CD4-positive, alpha-beta T cell treated with Interleukin-21 for 1 hour (primary cell): ENCODE measurements around the gene ERLIN1.

Experiments
- DNase-seq: peaks from one replicate; pipeline ENCODE4 v3.0.0-alpha.2; 2020

Gene ERLIN1

GRCh38 chr10:100168313-100168643 is 17.6 kb downstream of the ERLIN1 start:
- no peak for DNase-seq

DNA sequence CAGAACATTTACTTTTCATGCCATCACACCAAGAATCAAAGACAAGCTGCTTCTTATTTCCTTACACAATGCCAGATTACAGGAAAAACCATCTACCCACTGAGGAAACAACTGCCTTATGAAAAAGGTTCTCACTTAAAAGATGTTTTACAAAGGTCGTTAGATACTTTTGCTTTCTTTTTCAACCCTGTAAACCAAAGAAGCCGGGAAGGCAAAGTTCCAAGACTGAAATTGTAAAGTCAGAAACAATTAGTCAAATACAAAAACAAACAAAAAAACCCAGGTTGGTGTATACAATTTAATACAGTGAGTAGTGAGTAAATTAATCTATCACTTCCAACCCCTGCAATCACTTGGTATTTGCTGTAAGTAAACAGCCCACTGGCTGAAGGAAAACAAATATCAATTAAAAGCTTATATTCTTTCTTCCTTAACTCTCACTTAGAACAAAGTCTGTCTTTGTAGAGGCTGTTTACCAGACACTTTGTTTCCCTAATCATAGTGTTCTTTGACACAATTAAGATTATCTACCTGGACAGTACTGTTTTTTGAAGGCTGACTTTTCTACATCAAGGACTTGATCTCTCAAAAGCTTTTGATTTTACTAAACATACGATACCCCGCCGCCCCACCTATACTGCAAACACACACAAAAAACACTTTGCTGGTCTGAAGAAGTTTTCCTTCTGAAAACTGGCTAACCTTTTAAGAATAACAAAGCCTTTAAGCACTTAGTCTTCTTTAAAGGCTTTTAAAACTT is 18.1 kb downstream of the ERLIN1 start:
- DNase-seq = peak; percentile 28

GRCh38 chr10:100163704-100164621 is 21.9 kb downstream of the ERLIN1 start:
- no peak for DNase-seq

- no peak for DNase-seq
These were observed 23.1 kb downstream of the ERLIN1 start for GRCh38 chr10:100162696-100163095.

- DNase-seq = no peak
These were observed 27.6 kb downstream of the ERLIN1 start for GRCh38 chr10:100158044-100158805.

GRCh38 chr10:100157156-100157555 is 28.7 kb downstream of the ERLIN1 start:
- no peak for DNase-seq

- no peak for DNase-seq
These were observed 29.9 kb downstream of the ERLIN1 start for GRCh38 chr10:100155936-100156335.

DNA sequence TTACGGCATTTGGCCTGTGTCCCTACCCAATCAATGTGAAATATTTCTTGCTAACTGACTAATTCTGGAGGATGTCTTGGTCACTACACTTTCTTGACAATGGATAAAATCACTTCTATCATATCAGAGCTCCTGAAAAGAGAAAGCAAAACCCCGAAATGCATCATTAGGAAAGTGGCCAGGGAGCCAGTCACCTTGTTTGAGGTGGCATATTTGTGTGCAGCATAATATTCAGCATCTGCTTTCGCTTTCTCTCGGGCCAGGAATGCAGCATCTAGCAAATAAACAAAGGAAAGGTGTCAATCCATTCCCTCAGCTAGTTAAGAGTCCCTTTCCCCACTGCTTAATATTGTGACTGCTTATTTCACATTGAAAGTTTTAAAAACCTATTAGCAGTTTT is 31.2 kb downstream of the ERLIN1 start:
- DNase-seq = no peak

- no peak for DNase-seq
These were observed 32.5 kb downstream of the ERLIN1 start for GRCh38 chr10:100153239-100153825.

DNA sequence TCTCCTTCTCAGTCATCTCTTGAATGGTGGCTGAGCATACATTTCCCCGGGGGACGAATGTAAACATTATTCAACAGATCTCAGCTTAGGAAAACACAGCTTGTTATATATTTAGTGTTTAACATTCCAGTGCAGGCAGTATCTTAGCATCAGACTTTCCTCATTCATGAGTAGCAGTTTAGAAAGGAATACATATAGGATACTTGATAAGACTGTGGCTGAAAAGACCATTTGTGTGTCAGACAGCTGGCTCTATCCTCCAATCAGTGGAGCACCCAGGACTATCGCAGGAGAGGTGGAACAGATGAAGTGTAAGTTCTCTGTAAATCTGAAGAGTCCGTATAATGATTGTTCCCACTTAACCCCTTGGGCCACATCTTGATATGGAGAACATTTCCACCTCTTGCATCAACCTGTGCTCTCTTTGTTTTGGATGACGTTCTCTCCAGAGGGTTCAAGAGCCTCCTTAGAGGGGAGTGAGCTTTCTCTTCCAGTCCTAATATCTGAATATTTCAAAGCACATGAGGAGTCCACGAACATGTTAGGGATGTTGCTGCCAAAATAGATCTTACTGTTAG is 34.0 kb downstream of the ERLIN1 start:
- no peak for DNase-seq

DNA sequence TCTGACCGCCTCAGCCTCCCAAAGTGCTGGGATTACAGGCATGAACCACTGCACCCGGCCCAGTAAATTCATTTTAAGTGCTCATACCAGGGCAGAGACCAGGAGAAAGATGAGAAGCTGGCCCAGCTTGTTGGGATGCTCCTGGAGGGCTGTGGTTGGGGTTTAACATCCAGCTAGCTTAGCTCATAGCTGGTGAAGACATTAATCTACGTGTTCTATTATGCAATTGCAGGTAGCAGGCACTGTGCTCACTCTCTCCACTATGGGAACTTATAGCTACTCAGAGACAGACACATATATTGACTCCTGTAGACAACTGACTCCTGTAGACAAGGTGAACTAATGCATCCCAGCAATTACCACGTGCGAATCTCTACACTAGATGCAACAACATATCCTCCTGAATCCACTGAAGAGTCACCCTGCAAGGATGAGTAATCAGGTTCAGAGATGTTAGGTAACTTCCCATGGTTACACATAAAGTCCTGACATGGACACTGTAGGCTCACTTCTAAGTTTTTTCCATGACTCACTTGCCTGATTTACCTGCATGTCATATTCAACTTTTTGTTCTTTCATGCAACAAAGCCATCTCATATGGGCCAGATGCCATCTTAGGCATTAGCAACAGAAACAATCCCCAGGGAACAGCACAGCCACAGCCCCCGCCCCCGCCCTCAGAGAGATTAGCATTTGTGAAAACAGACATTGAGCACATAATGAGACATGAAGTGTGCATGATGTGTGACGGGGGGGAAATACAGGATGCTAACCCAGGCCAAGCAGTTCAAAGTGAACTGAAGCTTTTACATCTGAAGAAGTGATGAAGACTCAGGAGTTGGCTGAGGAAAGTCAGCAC is 37.2 kb downstream of the ERLIN1 start:
- no peak for DNase-seq

DNA sequence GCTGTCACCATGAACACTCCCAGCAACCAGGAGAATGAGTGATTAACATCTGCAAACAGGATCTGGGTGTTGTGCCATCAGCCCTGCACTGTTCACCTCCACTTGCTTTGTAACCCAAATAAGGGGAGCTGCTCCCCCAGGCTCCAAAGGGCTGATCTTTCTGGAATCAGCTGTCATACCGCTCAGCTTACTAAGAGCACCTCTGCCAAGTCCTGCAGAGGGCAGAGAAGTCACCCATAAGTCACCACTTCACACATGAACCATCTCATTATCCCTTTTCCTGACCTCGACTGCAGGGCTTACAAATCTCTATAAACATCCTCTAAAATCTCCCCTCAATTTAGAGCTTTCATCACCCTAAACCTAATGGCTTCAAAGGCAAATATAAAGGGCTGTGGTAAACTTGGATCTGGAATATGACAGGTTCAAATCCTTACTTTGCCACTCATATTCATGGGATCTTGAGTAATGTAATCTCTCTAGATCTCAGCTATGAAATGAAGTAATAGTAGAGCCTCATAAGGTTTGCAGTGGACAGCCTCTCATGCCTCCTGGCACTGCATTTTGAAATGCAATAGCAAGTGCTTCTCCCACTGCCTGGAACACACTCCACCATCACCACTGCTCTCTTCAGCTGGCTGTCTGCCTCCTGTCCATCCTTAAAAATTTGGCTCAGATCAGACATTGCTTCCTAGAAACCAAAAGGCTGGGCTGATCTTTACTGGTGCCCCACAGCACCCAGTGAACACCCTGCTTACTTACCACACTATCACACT is 38.8 kb downstream of the ERLIN1 start:
- no peak for DNase-seq

GRCh38 chr10:100146398-100146797 is 39.4 kb downstream of the ERLIN1 start:
- no peak for DNase-seq

- no peak for DNase-seq
These were observed 42.1 kb downstream of the ERLIN1 start for GRCh38 chr10:100143756-100144155.

DNA sequence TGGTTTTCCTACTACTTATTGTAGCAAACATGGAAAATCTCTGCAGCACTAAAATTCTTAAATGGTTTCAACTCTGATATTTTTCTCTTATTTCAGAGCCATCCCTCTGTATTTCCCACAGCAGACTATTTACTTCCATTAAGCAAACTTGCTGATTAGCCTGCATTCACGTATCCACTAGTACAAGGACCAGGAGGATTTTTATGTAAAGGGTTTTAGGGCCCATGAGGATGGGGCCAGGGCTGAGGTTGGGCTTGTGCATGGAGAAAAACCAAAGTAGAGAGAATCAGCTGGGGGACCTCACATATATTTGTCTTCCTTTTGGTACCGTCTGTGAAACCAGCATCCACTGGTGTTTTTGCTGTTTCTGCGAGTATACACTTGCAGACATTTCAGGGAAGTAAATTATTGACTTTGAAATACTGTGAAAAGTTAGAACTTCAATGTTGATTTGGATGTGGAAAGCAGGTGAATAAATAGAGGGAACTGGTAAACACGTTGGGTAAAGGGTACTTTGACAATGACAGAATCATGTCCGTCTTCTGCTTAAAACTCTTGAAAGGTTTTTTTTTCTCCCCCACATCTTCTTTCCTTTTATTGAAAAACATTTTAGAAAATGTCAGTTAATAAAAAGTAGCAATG is 44.3 kb downstream of the ERLIN1 start:
- no peak for DNase-seq

DNA sequence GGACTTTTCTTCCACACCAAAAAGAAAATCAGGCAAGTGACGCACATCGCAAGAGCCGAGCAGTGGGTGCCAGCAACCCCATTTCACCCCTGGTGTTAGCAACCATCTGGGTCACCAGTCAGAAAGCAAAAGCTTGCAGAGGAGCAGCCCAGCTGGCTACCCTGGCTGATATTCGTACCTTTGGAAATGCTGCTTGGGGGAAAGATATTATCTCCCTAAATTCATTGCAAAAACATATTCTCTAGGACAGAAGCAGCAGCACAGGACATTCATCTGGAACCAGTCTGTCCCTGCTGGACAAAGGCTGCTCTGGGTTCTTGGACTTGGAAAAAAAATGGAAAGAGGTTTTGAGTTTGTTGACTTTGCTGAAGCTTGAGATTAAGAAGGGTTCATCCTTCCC is 45.8 kb downstream of the ERLIN1 start:
- no peak for DNase-seq

GRCh38 chr10:100138921-100139496 is 46.8 kb downstream of the ERLIN1 start:
- DNase-seq = no peak

DNA sequence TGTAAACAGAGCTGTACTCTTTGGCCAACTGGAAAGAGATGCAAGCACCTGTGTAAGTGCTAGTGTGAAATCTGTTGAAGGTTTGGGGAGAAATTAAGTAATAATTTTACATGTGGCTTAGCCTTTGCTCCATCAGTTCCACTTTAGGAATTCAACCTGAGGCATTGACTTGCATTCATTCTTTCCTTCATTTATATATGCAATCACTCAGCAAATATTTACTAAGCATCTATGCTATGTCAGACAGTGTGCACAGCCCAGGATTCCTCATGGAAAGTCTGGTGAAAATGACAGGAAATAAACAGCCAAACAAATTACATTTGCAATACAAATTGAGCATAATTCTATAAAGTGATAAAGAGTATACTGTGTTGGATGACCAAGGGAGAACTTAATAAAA is 50.3 kb downstream of the ERLIN1 start:
- no peak for DNase-seq

DNA sequence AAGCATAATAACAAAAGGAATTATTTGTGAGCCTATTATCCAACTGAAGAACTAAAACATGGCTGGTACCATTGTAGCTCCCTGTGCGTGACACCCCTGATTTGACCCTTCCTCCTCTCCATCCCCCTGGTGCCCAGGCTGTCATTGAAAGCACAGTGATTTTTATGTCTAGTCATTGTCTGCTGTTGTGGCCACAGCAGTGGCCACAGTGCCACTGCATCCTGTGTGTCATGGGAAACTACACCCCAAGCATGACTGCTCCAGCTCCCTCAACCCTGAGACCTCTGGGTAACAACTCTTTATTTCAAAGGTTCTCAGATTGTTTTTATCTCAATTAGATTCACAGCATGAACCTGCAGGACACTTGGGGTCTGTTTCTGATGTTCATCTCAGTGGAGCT is 52.0 kb downstream of the ERLIN1 start:
- no peak for DNase-seq

DNA sequence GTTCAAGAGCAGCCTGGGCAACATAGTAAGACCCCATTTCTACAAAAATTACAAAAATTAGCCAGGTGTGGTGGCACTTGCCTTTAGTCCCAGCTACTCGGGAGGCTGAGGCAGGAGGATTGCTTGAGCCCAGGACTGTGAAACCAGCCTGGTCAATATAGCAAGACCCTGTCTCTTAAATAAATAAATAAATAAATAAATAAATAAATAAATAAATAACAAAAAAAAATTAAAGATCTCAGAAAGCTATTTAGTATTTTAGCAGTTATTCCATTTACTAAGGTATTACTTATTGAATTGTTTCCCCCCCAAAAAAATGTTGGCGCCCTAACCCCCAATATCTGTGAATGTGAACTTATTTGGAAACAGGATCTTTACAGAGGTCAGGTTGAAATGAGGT is 53.4 kb downstream of the ERLIN1 start:
- no peak for DNase-seq
